GM12873 (cell line): ENCODE measurements around the gene STK16.

Experiments
- TF ChIP-seq, protein P1 (sequence below): IDR thresholded peaks from 2 replicates; pipeline ENCODE4 v1.5.1; 2012; ENCODE audit warnings: low read depth, mild to moderate bottlenecking, moderate library complexity, low read length, control low read depth; ENCODE audit not compliant: insufficient read depth; ENCODE audit errors: missing control alignments

Gene STK16

DNA sequence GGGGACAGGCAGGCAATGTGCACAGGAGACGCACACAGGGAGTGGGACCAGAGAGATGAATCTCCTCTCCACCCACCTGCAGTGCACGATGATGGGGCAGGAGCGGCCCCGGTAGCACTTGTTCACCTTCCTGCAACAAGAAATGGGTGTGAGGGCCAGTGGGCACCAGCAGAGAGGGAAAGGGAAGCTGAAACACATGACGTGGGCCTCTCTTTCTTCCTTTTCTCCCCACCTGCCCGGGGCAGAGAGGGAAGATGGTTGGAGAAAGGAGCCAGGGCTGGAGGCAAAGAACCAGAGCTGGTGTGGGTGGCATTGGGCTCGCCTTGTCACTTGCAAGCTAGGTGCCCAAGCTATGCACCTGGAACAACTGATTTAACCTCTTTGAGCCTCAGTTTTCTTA, 46.1 kb downstream of the STK16 start:
- TF ChIP-seq, protein P1, sequence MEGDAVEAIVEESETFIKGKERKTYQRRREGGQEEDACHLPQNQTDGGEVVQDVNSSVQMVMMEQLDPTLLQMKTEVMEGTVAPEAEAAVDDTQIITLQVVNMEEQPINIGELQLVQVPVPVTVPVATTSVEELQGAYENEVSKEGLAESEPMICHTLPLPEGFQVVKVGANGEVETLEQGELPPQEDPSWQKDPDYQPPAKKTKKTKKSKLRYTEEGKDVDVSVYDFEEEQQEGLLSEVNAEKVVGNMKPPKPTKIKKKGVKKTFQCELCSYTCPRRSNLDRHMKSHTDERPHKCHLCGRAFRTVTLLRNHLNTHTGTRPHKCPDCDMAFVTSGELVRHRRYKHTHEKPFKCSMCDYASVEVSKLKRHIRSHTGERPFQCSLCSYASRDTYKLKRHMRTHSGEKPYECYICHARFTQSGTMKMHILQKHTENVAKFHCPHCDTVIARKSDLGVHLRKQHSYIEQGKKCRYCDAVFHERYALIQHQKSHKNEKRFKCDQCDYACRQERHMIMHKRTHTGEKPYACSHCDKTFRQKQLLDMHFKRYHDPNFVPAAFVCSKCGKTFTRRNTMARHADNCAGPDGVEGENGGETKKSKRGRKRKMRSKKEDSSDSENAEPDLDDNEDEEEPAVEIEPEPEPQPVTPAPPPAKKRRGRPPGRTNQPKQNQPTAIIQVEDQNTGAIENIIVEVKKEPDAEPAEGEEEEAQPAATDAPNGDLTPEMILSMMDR: no peak

DNA sequence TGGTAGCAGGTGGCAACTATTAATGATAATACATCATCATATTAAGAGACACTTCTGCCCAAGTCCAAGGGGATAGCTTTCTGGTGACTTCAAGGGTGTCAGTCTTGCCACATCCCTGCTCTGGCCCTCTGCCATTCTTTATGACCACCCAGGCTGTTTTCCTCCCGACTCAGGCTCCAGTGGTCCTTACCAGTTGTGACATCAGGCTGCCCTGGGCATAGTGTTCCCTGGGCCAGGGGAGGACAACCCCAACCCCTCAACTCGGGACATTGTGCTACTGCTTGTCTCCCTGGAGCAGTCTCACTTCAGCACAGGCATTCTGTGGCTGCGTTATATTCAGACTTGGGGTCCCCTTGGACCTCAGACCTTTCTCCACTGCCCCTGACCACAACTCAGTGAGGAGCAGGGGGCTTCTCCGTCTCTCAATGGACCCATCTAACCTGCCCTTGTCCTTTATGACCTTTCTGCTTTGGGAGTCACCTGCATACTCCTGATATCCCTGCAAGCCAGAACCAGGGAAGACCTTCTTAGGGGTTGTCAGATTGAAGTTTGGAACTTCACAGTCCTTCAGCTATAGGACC, 46.7 kb downstream of the STK16 start:
- TF ChIP-seq, protein P1: no peak

DNA sequence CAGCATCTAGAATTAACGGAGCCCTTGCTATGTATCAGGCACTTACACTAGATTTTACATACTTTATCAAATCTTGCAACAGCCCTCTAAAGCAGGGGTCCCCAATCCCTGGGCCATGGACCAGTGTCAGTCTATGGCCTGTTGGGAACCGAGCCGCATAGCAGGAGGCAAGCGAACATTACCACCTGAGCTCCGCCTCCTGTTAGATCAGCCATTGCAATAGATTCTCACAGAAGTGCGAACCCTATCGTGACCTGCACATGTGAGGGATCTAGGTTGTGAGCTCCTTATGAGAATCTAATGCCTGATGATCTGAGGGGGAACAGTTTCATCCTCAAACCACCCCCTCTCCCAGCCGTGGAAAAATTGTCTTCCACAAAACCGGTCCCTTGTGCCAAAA, 47.3 kb downstream of the STK16 start:
- TF ChIP-seq, protein P1: no peak

DNA sequence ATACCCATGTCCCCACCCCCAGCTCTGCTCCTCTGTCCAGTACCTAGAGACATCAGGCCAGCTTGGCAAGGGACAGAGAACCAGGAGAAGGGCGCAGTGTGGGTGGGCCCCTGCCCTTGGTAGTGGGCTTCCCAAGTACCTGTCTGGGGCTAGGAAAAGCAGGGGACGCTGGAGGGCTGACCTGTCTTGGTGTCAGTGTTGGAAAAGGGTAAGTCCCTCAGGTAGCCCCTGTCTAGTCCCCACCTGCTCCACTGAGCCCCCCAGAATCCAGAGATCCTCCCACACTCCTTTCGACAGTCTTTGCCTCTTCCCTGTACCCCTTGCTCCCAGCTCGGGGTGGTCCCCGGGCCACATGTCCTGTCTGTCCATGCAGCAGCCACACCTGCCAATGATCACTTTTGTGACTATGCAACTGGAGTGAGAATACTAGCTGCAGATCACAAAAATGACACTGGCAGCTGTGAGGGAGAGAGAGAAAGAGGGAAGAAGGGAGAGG, 48.5 kb downstream of the STK16 start:
- TF ChIP-seq, protein P1: no peak

DNA sequence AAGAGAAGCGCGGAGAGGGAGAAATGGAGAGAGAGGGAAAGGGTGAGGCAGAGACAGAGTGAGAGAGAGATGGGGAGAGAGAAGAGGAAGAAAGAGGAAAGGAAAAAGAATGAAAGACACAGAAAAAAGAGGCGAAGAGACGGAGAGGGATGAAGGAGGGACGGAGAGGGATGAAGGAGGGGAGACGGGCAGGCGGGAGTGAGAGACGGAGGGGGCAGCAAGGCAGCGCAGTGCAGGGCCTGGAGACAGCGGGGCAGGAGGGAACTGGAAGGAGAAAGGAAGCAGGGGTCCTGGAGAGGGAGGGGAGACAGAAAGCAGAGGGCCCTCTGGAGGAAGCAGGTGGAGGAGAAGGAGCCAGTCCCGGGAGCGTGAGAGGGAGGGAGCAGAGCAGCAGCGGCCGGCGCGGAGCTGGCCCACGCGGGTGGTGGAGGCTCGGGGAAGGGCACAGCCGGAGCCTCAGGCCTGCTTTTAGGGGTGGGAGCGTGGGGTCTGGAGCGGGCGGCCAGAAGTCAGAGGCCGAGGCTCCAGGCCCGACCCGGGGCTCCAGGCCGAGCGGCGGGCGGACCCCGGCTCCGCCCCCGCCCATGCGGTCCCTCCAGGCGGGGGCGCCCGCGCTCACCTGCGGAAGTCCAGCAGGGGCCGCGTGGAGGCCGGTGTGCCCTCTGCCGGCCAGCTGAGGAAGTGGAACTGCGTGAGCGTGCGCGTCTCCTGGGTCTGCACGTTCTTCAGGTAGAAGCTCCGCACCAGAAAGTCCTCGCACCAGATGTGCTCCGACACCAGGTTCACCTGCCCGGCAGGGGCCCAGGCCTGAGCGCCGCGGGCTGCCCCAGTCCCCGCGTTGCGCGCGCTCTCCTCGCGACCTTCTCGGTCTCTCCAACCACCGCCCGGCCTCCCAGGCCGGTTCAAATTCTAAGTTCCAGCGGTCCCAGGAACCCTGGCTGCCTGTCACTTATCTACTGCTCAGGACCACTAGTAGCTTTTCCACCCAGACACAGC, 49.4 kb downstream of the STK16 start:
- TF ChIP-seq, protein P1: peak; percentile 98

DNA sequence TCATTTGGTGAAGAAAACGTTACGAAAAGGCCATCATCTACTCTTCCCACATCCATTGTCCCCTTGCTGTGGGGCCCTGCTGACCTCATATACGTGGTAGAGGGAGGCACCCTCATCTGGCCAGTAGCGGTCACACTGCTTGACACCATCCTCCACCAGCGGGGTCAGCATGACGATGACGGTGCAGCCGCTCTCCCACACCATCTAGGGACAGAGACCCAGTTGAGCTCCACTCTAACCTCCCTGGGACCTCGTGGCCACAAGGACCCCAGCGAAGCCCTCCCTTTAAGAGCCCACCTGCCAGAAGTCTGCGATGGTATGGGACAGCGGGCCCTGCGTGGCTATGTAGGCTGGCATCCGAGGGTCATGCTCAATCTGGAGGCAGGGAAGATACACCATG, 50.9 kb downstream of the STK16 start:
- TF ChIP-seq, protein P1: no peak
